Endometrial microvascular endothelial cells (primary cell): ENCODE results near the gene SRGAP1. TPM values are rescaled to one million over a fixed set of nuclear protein-coding genes. Genes with fewer than 3 reads are reported as not detected.

Experiments
- in situ Hi-C: cut with HindIII; loops from 2 replicates; pipeline ENCODE4 v1.10.0; 2017; ENCODE audit warnings: low sequenced_read_pairs, low pct_unique_long_range_greater_than_20kb; ENCODE audit errors: inconsistent ontology term
- total RNA-seq: library from RNA; depleted of rRNA; stranded (reverse); fragments of >200 nt; gene quantifications from one replicate; pipeline ENCODE4 v1.2.3, GENCODE V29; 2015; ENCODE audit errors: inconsistent ontology term

Gene SRGAP1
- total RNA-seq, 1 donor from 2014 or later, result 8.4 TPM

DNA sequence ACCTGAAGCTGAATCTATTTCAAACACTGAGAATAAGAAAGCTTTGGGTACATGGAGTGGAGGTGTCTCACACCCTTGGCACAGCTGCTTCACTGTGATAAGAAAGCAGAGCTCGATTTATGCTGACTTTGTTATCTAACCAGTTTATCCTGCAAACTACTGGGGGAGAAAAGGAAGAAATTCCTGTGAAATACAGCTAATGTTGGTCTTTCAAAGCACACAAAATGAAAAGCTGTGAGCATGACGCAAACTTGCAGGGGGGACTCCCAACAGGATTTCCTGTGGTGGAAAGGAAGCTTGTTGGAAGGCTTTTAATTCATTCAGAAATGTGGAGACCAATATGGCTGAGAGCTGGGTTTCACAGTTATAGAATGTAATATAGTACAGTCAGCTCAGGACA, 53.4 kb downstream of the SRGAP1 start:
- in situ Hi-C loops, result no loop called here

DNA sequence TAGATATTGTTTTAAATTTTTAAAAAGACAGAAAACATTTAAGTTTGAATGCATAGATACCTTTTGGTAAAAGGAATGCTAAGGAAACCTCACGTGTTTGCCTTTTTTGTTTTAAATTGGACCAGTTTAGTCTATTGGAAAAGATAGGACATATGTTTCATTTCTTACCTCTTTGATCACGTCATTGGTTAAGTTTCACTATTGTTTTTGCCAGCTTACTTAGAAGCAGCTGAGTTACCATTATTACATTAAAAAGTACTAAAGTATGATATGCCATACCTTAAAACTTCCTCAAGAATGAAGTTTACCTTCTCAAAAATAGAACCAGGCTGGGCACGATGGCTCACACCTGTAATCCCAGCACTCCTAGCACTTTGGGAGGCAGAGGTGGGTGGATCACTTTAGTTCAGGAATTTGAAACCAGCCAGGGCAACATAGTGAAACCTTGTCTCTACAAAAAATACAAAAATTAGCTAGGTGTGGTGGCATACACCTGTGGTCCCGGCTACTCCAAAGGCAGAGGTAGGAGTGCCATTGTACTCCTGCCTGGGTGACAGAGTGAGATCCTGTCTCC, 54.4 kb downstream of the SRGAP1 start:
- in situ Hi-C loops, result no loop called here

DNA sequence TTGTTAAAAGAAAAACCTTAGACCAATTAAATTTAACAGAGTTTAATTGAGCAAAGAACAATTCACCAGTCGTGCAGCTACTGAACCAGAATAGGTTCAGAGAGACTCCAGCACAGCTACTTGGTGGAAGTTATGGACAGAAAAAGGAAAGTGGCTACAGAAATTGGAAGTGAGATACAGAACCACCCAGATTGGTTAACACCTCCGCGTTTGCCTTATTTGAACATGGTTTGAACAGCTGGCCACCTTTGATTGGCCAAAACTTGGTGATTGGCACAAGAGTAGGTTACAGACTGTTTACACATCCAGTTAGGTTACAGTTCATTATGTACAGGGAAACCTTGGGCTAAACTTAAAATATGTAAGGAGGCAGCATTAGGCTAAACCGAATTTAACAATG, 54.9 kb downstream of the SRGAP1 start:
- in situ Hi-C loops, result no loop called here

DNA sequence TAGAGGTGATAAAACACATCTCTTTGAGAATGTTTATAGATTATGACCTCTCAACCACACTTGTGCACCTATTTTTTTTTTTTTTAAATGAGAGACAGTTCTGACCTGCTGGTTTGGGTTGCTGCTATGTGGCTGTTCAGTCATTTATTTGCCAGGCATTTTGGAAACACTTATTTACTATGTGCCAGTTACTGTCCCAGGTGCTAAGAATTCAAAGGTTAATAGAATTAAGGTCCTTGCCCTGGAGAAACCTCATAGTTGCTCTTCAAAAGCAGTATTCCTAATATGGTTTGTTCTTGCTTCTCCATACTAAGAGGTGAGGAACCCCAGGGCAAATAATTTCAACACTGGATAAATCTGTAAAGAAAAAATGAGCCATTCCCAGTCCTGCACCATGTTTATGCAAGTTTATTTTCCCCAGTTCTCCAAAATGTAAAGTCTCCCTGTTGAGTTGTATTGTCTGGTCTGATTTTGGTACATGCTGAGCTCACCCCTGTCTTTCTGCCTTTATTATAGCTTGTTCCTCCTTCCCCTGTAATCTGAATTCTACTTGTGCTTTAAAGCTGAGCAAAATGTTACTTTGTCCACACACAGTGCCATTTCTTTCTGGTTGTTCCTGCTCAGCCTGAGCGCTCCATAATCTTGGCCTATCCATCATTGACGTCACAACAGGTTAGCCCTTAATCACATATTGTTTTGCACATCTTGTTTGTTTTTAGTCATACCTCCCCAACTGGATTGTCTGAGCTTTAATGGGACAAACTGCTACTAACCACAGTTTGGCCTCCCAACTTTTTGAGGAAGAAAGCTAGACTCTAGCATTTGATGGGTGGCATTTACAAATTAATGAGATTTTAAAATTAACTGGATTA, 56.7 kb downstream of the SRGAP1 start:
- in situ Hi-C loops, result no loop called here

DNA sequence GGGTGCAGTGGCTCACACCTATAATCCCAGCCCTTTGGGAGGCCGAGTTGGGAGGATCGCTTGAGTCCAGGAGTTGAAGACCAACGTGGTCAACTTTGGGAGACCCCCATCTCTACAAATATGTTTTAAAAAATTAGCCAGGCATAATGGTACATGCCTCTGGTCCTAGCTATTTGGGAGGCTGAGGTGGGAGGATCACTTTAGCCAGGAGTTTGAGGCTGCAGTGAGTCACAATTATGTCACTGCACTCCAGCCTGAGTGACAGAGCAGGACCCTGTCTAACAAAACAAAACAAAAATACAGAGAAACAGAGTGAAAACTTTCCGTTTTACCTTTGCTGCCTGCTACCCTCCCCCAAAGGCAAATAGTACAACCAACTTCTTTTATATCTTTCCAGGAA, 60.2 kb downstream of the SRGAP1 start:
- in situ Hi-C loops, result no loop called here

DNA sequence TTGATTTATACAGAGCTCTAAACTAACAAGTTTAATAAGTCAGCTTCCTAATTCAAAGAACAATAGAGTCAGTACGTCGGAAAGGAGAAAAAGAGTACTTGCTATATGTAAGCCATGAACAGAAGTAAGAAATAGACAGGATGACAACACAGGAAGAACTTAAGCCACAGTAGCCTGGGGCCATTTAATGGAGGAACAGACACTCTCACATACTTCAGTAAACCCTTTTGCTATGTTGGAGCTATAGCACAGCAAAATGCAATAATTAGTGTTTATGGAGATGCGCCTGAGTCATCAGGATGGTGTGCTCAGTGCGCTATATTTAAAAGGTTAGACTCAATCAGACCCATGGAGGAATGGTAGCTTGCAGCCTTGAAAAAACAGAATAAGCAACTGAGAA, 61.0 kb downstream of the SRGAP1 start:
- in situ Hi-C loops, result no loop called here

DNA sequence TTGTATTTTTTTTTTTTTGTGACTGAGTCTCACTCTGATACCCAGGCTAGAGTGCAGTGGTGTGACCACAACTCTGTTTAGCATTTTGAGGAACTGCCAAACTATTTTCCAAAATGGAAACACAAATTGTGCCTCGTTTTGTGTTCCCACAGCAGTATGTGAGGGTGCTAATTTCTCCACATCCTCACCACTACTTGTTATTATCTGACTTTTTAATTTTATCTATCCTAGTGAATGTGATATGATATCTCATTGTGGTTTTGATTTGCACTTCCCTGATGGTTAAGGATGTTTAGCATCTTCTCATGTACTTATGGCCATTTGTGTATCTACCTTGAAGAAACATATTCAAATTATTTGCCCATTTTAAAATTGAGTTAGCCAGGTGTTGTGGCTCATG, 62.4 kb downstream of the SRGAP1 start:
- in situ Hi-C loops, result no loop called here

DNA sequence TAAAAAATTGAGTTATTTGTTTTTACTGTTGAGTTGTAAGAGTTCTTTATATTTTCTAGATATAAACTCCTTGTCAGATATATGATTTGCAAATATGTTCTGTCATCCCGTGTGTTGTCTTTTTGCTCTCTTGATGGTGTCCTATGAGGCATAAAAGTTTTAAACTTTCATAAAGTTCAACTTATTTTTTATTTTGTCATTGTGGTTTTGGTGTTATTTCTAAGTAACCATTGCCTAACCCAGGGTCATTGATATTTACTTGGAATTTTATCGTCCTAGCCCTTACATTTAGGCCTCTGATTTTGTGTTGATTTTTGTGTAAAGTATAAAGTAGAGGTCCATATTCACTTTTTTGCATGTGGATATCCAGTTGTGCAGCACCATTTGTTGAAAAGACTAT, 63.1 kb downstream of the SRGAP1 start:
- in situ Hi-C loops, result no loop called here

DNA sequence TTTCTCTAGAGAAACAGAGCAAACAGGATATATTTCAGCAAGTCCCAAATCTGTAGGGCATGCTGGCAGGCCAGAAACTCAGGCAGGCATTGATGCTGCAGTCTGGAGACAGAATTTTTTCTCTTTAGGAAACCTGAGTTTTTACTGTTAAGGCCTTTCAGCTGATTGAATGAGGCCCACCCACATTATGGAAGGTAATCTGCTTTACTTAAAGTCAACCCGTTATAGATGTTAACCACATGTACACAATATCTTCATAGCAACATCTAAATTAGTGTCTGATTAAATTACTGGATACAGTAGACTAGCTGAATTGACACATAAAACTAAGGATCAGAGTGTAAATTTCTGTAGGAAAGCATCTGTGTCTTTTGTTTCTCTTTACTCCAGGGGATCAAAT, 65.2 kb downstream of the SRGAP1 start:
- in situ Hi-C loops, result no loop called here

DNA sequence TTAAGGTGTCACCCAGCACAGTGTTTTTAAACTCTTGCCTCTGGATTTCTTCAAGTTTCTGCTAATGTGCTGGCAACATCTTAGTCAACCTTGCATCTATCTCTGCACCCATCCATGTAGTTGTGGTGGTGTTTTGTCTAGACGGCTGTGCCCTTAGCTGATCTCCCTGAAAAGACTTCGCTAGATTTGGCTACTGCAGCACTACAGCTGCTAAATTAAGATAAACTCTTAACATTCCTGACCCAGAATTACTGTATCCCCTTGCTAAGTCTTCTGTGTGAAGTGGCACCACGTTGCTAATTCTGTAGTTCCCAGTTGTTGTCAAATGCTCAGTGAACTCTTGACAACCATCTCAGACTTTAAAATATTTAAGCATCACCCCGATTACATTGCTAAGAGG, 66.8 kb downstream of the SRGAP1 start:
- in situ Hi-C loops, result no loop called here

DNA sequence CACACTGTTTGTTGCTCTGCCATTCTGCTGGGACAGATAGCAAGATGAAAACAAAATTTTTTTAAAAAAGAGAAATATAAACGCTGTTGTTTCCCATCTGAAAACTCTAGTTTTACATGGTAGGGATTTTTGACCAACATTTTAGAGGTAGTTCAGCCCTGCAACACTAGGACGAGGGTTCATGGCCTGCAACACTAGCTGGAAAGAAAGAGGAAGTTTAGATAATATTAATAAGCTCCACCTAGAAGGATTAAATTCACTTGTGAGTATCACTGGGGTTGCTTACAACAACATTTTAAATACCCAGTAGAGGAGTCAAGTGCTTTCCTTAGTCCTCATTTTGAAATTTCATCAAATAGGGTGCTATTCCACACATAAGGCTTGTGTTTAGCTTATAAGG, 68.2 kb downstream of the SRGAP1 start:
- in situ Hi-C loops, result no loop called here

DNA sequence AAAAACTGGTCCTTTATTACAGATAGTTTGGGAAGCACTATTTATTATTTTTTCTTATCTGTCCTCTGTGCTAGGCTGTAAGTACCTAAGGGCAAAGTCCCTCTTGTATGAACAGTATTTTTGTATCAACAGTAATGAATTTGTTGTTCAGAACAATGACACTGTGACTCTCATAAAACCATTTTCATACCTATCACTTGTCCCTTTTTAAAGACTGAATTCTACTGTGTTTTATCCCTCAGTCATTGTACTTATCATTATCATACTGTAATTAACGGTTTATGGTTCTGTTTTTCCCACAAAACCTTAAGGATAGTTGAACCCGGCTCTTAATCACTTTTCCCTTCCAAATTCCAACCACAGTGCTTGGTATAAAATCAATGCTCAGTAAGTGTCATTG, 69.4 kb downstream of the SRGAP1 start:
- in situ Hi-C loops, result no loop called here

DNA sequence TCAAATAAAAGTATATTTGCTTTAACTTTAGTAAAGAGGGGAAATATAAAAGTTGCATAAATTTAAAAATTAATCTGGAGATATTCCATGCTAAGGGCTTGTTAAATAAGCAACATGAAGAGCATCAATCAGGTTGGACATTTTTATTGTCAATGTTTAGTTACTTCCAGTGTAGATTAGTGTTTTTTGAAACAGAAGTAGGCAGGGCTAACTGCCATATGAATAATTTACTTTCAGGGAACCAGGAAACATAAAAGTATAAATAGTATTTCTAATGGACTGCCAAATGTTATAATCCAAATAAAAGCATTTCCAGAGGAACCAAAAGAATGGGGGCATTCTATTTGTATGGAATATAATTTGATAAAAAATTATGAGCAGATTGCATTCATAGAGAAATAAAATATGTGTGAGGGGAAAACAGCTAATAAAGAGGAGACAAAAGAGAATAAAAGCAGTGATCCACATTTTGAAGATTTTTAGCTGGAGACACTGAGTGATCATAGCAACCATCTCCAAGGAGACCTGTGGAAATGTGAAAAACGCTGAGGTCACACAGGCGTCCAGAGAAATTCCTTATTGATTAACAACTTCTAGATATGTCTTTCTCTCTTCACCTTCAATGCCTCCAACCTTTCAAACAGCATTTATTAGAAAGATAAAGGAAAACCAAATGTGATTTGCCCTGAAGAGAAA, 70.8 kb downstream of the SRGAP1 start:
- in situ Hi-C loops, result no loop called here

DNA sequence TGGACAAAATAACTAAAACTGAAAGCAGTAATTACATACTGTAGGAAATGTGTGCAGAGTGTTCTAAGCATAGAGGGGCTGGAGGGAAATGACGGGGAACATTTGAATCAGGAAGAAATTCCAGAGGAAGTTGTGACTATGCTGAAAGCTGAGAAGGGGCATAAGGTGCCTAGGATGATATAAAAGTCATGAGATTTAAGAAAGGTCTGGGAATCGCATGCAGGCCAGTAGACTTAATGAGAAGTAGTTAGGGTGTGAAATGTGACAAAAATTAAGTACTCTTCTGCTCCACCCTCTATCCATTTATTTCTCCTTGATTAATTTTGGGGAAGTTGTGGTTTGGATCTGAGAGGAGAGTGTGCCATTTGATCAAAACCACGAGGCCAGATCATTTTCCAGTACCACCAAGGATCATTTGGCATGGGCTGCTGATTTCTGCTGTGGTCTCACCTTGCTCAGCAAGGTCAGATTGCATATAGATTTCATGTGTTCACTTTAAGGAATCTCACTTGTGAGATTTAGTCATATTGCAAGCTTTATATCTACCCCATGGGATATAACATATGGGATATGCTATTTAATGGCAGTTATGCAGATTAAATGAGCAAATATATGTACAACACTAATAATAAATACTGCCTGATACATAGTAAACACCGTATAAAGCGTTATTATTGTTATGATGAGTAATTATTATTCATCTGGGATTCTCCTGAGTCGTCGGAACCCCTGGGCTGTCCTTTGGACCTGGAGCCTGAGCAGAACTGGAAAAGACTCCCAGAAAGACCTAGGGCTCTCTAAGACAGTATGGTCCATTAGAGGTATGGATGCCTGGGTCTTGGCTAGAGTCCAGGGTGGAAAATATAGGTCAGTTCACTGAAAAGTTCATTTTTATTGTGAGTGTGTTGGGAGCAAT, 72.3 kb downstream of the SRGAP1 start:
- in situ Hi-C loops, result no loop called here

DNA sequence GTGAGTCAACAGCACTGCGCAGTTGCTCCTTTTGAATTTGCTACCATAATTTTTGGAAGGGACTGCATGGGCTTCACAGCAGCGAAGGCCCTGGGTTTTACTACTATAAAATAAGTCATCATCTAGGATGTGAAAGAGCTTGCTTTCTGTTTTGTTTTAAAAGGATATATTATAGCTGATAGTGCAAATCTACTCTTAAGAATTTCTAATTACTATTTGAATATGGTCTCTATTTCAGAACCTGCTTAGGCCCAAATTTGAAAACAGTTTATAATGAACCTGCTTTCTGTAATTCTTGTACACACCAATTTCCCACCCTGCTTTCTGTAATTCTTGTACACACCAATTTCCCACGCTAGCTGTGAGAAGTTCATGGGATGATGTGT, 73.0 kb downstream of the SRGAP1 start:
- in situ Hi-C loops, result no loop called here

DNA sequence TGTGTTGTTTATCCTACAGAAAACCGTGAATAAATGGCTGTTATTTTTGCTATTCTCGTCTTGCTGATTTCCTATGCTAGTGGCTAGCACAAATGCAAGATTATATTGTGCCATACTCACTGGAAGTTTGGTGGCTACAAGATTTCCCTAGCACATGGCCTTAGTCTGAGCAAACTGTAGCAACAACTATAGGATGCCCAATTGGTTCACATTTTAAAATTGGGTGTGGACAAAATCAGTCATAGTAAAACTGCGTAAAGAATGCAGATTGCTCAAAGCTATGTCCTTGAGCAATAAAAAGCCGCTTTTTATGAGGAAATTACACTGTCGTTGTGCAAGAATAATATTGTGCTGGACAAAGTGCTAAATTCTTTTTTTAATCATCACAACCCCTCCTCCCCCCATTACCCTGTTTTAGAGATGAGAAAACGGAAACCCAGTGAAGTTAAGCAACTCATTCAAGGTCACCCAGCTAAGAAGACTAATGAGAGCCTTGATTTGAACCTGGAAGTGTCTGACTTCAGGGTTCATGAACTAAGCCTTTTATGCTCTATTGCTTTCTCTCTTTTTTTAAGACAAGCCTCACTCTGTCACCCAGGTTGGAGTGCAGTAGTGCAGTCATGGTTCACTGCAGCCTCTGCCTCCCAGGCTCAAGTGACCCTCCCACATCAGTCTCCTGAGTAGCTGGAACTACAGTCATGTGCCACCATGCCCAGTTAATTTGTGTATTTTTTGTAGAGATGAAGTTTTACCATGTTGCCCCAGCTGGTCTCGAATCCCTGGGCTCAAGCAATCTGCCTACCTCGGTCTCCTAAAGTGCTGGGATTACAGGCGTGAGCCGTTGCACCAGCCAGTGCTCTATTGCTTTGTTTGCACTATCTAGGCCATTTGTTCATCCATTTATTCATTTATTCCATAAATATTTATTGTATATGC, 73.6 kb downstream of the SRGAP1 start:
- in situ Hi-C loops, result no loop called here

DNA sequence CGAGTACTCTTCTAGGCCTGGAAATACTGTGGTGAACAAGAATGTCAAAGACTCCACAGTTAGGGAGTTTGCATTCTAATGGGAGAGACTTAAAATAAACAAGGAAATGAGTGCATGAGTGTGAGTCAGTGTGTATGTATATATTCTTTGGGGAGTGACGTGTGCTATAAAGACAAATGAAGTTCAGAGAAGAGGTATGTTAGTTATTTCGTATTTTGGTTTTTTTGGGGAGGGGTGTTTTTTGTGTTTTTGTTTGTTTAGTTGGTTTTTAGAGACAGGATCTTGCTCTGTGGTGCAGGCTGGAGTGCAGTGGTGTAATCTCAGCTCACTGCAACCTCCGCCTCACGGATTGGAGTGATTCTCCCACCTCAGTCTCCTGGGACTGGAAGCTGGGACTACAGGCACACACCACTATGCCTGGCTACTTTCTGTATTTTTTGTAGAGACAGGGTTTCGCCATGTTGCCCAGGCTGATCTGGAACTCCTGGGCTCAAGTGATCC, 74.3 kb downstream of the SRGAP1 start:
- in situ Hi-C loops, result no loop called here

DNA sequence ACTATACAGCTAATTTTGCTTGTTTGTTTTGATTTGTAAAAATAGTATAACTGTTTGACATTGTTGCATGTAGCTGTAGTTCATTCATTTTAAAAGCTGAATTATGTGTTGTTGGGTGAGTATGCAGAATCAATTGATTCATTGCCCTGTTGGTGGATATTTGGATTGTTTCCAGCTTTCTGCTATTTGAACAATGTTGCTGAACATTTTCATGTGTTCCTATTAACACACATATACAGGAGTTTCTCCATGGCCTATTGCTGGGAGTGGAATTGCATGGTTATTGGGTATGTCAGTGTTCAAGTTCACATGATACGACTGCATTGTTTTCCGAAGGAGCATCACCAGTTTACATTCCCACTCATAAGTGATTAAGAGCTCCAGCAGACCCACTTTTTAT, 75.3 kb downstream of the SRGAP1 start:
- in situ Hi-C loops, result no loop called here
